GM12891 (cell line): ENCODE data around the gene BCL6.

Experiments used
- POLR2A ChIP-seq: IDR thresholded peaks from 2 replicates; pipeline ENCODE4 v1.6.1; 2011; ENCODE audit warnings: low read depth, low read length, control low read depth
- POLR2AphosphoS5 ChIP-seq: IDR thresholded peaks from 2 replicates; pipeline ENCODE4 v1.6.1; 2011; ENCODE audit warnings: low read depth, low read length, control low read depth

DNA sequence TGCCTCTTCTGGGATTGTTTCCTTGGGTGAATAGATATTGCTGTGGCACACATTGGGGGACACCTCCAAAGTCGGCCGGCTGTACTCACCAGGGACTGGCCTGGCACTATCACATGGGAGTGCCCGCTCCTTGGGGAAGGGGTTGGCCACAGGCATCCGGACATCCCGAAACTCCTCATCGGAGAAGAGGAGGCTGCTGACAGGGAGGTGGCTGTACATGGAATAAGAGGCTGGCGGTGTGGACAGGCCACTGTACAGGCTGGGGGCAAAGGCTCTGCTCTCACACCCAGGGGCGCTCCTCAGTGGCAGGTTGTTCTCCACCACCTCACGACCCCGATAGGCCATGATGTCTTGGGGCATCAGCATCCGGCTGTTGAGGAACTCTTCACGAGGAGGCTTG, 15.7 kb downstream of the BCL6 start:
- TF ChIP-seq POLR2AphosphoS5 (no peak), POLR2A (no peak)
